Astrocyte (in vitro differentiated cells and primary cell): ENCODE results near the gene IFNW1.

ENCODE experiments used
- EZH2 ChIP-seq: IDR thresholded peaks from 2 replicates; pipeline ENCODE4 v1.6.1; 2012; ENCODE audit warnings: mild to moderate bottlenecking, low read length, inconsistent platforms; ENCODE audit not compliant: insufficient read depth
- TF ChIP-seq, protein P1 (sequence below): IDR thresholded peaks from 2 replicates; pipeline ENCODE4 v1.5.1; 2011; ENCODE audit warnings: low read depth, mild to moderate bottlenecking, inconsistent platforms, low read length, moderate library complexity; ENCODE audit not compliant: insufficient read depth

- TF ChIP-seq, protein P1, sequence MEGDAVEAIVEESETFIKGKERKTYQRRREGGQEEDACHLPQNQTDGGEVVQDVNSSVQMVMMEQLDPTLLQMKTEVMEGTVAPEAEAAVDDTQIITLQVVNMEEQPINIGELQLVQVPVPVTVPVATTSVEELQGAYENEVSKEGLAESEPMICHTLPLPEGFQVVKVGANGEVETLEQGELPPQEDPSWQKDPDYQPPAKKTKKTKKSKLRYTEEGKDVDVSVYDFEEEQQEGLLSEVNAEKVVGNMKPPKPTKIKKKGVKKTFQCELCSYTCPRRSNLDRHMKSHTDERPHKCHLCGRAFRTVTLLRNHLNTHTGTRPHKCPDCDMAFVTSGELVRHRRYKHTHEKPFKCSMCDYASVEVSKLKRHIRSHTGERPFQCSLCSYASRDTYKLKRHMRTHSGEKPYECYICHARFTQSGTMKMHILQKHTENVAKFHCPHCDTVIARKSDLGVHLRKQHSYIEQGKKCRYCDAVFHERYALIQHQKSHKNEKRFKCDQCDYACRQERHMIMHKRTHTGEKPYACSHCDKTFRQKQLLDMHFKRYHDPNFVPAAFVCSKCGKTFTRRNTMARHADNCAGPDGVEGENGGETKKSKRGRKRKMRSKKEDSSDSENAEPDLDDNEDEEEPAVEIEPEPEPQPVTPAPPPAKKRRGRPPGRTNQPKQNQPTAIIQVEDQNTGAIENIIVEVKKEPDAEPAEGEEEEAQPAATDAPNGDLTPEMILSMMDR: no peak
- TF ChIP-seq EZH2: no peak
Observed at GRCh38 chr9:21119093-21119770, 22.4 kb downstream of the IFNW1 start.
